HepG2 (cell line): ENCODE measurements around the gene SIVA1. TPM values are rescaled to one million over a fixed set of nuclear protein-coding genes. Genes with fewer than 3 reads are reported as not detected.
A peak's percentile ranks its signal among the peaks of the same experiment; 100 is the strongest.

Experiments
- ARID4A ChIP-seq: sonication (generic); formaldehyde crosslinking; IDR thresholded peaks from 2 replicates; pipeline ENCODE4 v1.5.0; 2020; ENCODE audit warnings: mild to moderate bottlenecking, missing genetic modification reagents, borderline replicate concordance
- BCL6 ChIP-seq: IDR thresholded peaks from 2 replicates; pipeline ENCODE4 v1.6.1; 2016; ENCODE audit warnings: missing genetic modification reagents, missing compliant biosample characterization
- CEBPG ChIP-seq: IDR thresholded peaks from 2 replicates; pipeline ENCODE4 v1.6.1; 2016
- DNMT3B ChIP-seq: conservative IDR thresholded peaks from 2 replicates; pipeline ENCODE4 v1.6.1; 2016; ENCODE audit warnings: missing biosample characterization, control low read depth
- FOXP4 ChIP-seq: sonication (generic); formaldehyde crosslinking; IDR thresholded peaks from 2 replicates; pipeline ENCODE4 v1.4.0; 2020; ENCODE audit warnings: missing genetic modification reagents
- GABPA ChIP-seq, 2 experiments: IDR thresholded peaks; 2 replicates each; pipeline ENCODE4 v1.6.1; 2011 to 2016; ENCODE audit warnings: low read depth in 2 of 2, low read length in 1 of 2, missing biosample characterization in 1 of 2, missing genetic modification characterization in 1 of 2
- HOXA5 ChIP-seq: sonication (generic); formaldehyde crosslinking; IDR thresholded peaks from 2 replicates; pipeline ENCODE4 v1.4.0; 2020; ENCODE audit warnings: missing genetic modification reagents
- KLF6 ChIP-seq: IDR thresholded peaks from 2 replicates; pipeline ENCODE4 v1.8.0; 2016; ENCODE audit warnings: missing biosample characterization, missing genetic modification reagents
- MEIS2 ChIP-seq: sonication (generic); formaldehyde crosslinking; IDR thresholded peaks from 2 replicates; pipeline ENCODE4 v1.9.0; 2021; ENCODE audit warnings: mild to moderate bottlenecking, missing genetic modification reagents
- NR2F1 ChIP-seq, 2 experiments: fragments of 450-650 bp in 1 of 2; formaldehyde crosslinking in 1 of 2; IDR thresholded peaks; 2 replicates each; pipeline versions ENCODE4 v1.5.0 to v1.6.1; 2016 to 2020; ENCODE audit warnings: mild to moderate bottlenecking in 1 of 2, missing compliant biosample characterization in 1 of 2, missing genetic modification reagents in 1 of 2, moderate library complexity in 1 of 2
- SNRNP70 ChIP-seq: fragments of 200-400 bp; formaldehyde crosslinking; IDR thresholded peaks from 2 replicates; pipeline ENCODE4 v1.6.1; 2017; ENCODE audit warnings: mild to moderate bottlenecking, low read depth, low read length, moderate library complexity
- SOX5 ChIP-seq: IDR thresholded peaks from 2 replicates; pipeline ENCODE4 v1.6.1; 2016; ENCODE audit warnings: borderline replicate concordance
- ZNF138 ChIP-seq: sonication (generic); formaldehyde crosslinking; IDR thresholded peaks from 2 replicates; pipeline ENCODE4 v1.5.0; 2020; ENCODE audit warnings: mild to moderate bottlenecking, low read depth, missing genetic modification reagents
- ZNF333 ChIP-seq: sonication (generic); formaldehyde crosslinking; IDR thresholded peaks from 2 replicates; pipeline ENCODE4 v1.4.0; 2020; ENCODE audit warnings: mild to moderate bottlenecking, missing genetic modification reagents, borderline replicate concordance
- ZSCAN5A ChIP-seq: sonication (generic); formaldehyde crosslinking; IDR thresholded peaks from 2 replicates; pipeline ENCODE4 v1.8.0; 2022; ENCODE audit warnings: mild to moderate bottlenecking, missing genetic modification reagents, borderline replicate concordance
- ZUFSP ChIP-seq: sonication (generic); formaldehyde crosslinking; IDR thresholded peaks from 2 replicates; pipeline ENCODE4 v1.9.0; 2021; ENCODE audit warnings: missing genetic modification reagents, mild to moderate bottlenecking, borderline replicate concordance
- polyA plus RNA-seq, 8 experiments: library from polyadenylated mRNA; depleted of rRNA in 3 of 8; stranded (reverse) in 7 of 8; unstranded in 1 of 8; fragments of >200 nt; fragmentation: Illumina TruSeq in 4 of 8; extraction: Trizol in 4 of 8; gene quantifications; 2 replicates each; pipeline versions ENCODE4 v1.2.1 to v1.2.3, GENCODE V29; 2011 to 2016; ENCODE audit warnings: low read depth in 4 of 8, missing spikeins in 1 of 8, mixed read lengths in 1 of 8; ENCODE audit not compliant: insufficient read depth in 1 of 8
- total RNA-seq, 5 experiments: library from RNA; depleted of rRNA; stranded (reverse); fragments of >200 nt; fragmentation: Illumina TruSeq; extraction: Trizol; gene quantifications; 2 replicates each; pipeline ENCODE4 v1.2.3, GENCODE V29; 2016; ENCODE audit warnings: low read depth in 1 of 5

SIVA1 gene
- total and polyA plus RNA-seq, 2 of the 13 experiments (the other 11 are each of a cell fraction or from before 2014, with no cell fraction given): 123 to 186 TPM

GRCh38 chr14:104766863-104767633 lies 14.1 kb downstream of the SIVA1 start (continued):
- TF ChIP-seq ARID4A (CRISPR knock-in tag) (peak; percentile 66; the same call in 1 of the 2 replicates), ZSCAN5A (CRISPR knock-in tag) (peak; percentile 30; the same call in 1 of the 2 replicates), KLF6 (peak; percentile 75; the same call in 1 of the 2 replicates), BCL6 (CRISPR knock-in tag) (peak; percentile 6; the same call in 1 of the 2 replicates), GABPA (IDR thresholded peaks at IDR 0.05; ENCODE audit: low read depth, low read length) (no peak), GABPA (CRISPR knock-in tag; IDR thresholded peaks at IDR 0.05; ENCODE audit: low read depth) (peak; percentile 47; the same call in 1 of the 2 replicates), SOX5 (peak; percentile 5; the same call in 1 of the 2 replicates), FOXP4 (CRISPR knock-in tag) (0 out of 2 replicates have a peak, but pooled peaks have one; percentile 9), ZNF138 (CRISPR knock-in tag) (no peak), NR2F1 (CRISPR knock-in tag; IDR thresholded peaks at IDR 0.05) (peak; percentile 15 to 77; a peak in 3 of 4 replicates), ZNF333 (no peak), ZUFSP (CRISPR knock-in tag) (no peak), SNRNP70 (no peak), CEBPG (peak; percentile 53; the same call in 1 of the 2 replicates), MEIS2 (CRISPR knock-in tag) (no peak), HOXA5 (CRISPR knock-in tag) (0 out of 2 replicates have a peak, but pooled peaks have one; percentile 17), DNMT3B (CRISPR knock-in tag) (no peak)
